GM21447 (cell line): ENCODE data around the gene PNPLA7.
"Not testable (repeated sequence)": the region's sequence is repeated elsewhere in the genome, so short reads cannot be mapped to it uniquely, and the experiment has no call there.

Experiments
- ATAC-seq: cut with Tn5 transposase; IDR thresholded peaks from one replicate; pipeline ENCODE4 v1.9.1; 2021; ENCODE audit not compliant: unreplicated experiment

PNPLA7 gene

DNA sequence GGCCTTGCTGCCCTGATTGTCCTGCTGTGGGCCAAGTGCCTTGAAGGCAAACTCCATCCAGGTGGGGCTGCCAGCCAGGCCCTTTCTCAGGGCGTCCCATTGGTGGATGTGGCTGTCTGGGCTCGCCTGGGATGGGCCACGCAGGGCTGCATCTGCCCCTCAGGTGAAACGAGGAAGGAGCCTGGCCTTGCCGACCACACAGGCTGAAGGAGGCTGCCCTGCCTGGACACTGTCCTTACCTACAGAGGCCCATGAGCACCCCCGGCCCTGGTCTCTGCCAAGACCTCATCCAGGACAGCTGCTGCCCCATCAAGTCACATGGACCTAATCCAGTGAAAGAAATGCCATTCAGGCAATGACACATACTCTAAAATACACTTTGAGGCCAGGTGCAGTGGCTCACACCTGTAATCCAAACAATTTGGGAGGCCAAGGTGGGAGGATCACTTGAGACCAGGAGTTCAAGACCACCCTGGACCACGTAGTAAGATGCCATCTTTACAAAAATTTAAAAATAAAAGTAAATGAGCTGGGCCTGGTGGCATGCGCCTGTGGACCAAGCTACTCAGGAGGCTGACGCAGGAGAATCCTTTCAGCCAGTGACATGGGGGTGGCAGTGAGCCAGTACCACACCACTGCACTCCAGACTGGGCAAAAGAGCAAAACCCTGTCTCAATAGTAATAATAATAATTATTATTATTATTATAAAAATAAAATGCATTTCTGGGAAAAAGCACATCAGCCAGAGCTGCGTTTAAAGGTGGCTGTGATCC, 33.9 kb downstream of the PNPLA7 start:
- no peak for ATAC-seq

GRCh38 chr9:137515338-137515724, 34.9 kb downstream of the PNPLA7 start:
- no peak for ATAC-seq

- no peak for ATAC-seq
Measured at GRCh38 chr9:137514691-137515337, 35.4 kb downstream of the PNPLA7 start.

DNA sequence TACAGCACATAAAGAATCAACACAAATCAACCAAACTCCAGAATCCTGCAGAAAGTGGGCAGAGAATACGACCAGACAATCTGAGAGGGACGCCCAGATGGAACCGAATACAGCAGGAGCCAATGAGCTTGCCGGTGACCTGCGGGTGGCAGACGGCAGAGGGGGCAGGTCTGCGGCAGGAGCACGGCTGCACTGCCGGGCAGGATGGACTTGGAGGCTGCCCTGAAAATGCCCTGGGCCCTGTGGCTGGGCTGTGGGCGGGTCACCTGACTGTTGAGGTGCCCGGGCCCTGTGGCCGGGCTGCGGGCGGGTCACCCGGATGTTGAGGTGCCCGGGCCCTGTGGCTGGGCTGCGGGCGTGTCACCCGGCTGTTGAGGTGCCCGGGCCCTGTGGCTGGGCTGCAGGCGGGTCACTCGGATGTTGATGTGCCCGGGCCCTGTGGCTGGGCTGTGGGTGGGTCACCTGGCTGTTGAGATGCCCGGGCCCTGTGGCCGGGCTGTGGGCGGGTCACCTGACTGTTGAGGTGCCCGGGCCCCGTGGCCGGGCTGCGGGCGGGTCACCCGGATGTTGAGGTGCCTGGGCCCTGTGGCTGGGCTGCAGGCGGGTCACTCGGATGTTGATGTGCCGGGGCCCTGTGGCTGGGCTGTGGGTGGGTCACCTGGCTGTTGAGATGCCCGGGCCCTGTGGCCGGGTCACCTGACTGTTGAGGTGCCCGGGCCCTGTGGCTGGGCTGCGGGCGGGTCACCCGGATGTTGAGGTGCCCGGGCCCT, 36.2 kb downstream of the PNPLA7 start:
- not testable (repeated sequence) for ATAC-seq

GRCh38 chr9:137513136-137513535, 37.1 kb downstream of the PNPLA7 start:
- ATAC-seq = not testable (repeated sequence)

DNA sequence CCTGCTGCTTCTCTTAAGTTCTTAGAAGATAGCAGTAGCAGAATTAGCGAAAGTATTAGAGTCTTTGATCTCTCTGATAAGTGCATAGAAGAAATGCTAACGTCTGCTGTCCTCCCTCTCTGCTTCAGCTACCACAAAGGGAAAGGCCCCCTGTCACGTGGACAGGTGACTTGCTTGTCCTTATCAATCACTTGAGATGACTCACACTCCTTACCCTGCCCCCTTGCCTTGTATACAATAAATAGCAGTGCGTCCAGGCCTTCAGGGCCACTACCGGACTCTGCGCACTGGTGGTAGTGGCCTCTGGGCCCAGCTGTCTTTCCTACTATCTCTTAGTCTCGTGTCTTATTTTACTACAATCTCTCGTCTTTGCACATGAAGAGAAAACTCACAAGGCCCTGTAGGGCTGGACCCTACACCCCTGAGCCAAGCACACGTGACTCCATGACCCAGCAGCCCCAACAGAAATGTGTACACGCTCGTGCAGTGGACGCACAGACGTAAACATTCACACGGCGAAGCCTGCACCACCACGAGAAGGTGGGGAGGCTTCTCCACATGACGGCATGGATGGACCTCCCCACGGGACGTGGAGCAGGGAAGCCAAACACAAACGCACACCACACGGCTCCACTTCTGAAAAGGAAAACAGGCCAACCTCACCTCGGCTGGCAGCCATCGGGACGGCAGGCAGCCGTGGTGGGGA, 38.3 kb downstream of the PNPLA7 start:
- ATAC-seq = no peak

DNA sequence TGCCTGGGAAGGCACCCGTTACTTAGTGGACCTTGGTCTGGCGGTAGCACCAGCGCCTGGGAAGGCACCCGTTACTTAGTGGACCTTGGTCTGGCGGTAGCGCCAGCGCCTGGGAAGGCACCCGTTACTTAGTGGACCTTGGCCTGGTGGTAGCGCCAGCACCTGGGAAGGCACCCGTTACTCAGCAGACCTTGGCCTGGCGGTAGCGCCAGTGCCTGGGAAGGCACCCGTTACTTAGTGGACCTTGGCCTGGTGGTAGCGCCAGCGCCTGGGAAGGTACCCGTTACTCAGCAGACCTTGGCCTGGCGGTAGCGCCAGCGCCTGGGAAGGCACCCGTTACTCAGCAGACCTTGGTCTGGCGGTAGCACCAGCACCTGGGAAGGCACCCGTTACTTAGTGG, 39.1 kb downstream of the PNPLA7 start:
- ATAC-seq = not testable (repeated sequence)

DNA sequence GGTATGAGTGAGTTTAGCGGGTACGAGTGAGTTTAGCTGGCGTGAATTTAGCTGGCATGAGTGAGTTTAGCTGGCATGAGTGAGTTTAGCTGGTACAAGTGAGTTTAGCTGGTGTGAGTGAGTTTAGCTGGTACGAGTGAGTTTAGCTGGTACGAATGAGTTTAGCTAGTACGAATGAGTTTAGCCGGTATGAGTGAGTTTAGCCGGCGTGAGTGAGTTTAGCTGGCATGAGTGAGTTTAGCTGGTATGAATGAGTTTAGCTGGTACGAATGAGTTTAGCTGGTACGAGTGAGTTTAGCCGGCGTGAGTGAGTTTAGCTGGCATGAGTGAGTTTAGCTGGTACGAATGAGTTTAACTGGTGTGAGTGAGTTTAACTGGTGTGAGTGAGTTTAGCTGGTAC, 41.0 kb downstream of the PNPLA7 start:
- ATAC-seq = no peak

GRCh38 chr9:137506702-137507171, 43.5 kb downstream of the PNPLA7 start:
- ATAC-seq = no peak

- no peak for ATAC-seq
Measured at GRCh38 chr9:137506274-137506673, 43.9 kb downstream of the PNPLA7 start.

DNA sequence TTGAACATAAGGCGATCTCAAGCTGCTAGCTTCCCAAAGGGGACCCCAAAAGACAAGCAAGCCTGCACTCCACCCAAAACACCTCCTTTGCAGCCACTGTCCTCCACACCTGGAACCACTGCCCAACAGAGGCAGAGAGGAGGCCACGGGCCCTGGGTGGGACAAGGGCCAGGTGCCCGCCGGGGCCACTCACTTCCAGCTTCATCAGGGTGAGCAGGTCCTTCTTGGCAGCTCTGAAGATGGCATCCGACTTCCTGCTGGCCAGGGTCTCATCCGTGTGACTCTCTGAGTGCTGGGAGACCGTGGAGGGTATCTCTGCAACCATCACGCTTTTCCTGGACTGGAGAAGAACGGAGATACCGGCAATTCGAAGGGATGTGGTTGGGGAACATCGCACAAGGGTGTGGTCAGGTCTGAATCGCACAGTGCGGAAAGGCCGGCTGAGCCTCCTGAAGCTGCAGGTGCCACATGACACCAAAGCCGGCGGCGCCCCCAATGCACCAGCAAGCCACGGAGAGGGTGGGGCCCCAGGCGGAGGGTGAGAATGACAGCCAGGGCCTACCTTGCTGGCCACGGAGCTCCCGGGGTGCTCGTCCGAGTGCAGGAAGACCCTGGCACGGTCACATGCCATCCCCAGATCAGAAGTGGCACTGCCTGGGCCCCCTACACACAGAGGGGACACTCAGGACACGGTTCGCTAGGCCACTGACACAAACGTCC, 44.6 kb downstream of the PNPLA7 start:
- ATAC-seq = no peak

DNA sequence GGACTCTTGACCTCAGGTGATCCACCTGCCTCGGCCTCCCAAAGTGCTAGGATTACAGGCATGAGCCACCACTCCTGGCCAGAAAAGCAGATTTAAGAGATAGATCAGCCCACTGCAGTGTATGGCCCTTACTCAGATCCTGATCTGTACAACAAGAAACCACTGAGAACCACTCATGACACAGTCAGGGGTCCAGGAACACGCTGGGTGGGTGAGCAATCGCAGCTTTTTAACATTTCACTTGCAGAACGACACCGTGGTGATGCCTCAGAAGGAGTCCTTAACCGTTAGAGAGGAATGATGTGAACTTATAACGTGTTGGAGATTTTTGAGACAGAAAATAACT, 45.8 kb downstream of the PNPLA7 start:
- no peak for ATAC-seq

GRCh38 chr9:137502008-137502911, 47.9 kb downstream of the PNPLA7 start:
- ATAC-seq = no peak

GRCh38 chr9:137501457-137501856, 48.7 kb downstream of the PNPLA7 start:
- no peak for ATAC-seq

DNA sequence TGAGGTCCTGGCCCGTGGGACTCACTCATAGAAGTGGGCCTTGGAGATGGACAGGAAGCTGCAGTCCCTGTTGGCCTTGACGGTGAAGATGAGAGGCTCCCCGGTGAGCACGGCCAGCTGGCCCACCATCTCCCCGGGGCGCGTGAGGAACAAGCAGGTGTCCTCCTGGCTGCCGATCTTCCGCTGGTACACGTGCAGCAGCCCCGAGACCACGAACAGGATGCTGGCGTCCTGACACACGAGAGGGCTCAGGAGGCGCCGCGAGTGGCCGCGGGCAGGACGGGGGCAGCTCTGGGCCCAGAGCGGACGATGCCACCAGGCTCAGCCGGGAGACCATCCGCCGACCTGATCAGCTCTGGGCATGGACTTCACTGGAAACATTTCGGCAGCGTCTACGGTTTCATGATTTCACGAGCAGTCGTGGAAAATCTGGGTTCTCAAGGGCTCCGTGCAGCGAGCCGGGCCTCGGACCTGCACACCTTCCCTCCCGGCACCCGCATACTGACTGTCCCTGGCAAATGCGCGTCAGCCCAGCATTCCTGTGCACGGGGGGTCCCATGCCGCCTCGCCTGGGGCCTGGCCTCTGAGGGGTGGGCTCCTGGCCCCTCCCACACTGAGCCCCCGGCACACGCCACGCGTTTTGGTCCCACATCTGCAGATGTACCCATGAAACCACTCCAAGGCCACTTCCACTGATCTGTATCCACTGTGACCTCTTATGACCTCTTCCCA, 49.4 kb downstream of the PNPLA7 start:
- no peak for ATAC-seq

DNA sequence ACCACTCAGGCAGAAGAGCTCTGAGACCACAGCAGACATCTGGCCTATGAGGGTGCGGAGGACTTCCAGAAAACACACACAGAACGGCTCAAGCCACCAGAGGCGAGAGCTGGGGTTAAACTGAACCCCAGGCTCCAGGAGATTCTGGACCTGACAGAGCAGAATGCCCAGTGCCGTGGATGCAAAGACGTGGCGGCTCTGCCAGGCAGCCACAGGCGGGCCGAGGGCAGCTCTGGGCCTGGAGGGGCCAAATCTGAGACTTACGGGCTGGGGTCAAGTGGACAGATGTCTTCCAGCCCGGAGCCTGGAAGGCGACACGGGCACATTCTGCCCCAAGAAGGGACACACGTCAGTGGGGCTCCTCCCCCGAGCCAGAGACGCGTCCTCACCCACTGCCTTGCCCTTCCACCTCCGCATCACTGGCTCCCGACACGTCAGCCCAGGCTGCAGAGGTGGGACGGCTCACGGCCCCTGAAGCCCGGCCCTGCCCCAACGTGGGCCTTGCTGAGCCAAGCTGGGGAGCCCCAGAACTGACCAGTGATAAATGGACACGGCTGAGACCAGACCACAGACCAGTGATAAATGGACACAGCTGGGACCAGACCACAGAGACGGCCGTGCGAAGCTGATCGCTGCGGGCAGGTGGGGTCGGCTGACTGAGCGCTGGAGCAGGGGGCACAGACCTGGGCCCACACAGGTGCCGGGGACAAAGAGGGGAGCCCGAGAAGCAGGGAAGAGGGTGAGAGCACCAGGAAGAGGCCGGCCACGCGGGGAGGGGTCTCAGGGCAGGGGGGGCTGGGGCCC, 50.1 kb downstream of the PNPLA7 start:
- ATAC-seq = no peak

DNA sequence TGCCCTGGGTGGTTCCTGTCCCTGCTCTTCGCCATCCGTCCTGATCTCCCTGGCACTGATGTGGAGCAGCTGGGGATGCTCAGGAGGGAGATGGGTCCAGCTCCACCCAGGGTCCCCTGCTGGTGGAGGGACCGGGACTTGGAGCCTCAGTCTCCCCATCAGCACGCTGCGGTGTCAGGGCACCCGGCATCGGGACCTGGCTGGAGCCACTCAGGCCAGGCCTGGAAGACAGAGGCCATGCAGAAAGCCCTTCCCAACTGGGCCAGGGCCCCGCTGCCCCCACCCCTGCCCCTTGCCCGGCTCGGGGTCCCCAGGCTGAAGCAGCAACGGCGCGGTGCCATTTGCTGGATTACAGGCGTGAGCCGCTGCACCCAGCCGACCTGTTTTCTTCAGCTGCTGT, 50.8 kb downstream of the PNPLA7 start:
- ATAC-seq = no peak

DNA sequence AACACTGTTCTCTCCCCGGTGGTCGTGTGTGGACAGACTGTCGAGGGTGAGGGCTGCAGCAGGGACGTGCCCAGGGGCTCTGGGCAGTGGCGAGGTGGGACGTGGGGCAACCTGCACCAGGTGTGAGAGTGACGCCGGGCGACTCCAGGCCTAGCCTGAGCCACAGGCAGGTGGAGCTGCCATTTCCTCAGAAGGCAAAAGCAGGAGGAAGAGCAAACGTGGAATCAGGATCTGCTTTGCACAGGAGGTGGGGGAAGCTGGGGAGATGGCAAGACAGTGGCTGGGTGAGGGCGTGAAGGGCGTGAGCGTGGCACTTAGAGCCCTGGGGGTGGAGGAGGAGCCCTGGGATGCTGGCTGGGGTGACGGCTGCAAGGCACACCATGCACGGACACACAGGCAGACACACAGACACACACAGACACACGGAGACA, 51.5 kb downstream of the PNPLA7 start:
- ATAC-seq = no peak
